Right kidney (tissue), 1 donor: Measurements from ENCODE around the gene GRIN1.

Experiments
- DNase-seq: peaks from one replicate; pipeline ENCODE4 v3.0.0-alpha.2; 2016

Gene GRIN1

DNA sequence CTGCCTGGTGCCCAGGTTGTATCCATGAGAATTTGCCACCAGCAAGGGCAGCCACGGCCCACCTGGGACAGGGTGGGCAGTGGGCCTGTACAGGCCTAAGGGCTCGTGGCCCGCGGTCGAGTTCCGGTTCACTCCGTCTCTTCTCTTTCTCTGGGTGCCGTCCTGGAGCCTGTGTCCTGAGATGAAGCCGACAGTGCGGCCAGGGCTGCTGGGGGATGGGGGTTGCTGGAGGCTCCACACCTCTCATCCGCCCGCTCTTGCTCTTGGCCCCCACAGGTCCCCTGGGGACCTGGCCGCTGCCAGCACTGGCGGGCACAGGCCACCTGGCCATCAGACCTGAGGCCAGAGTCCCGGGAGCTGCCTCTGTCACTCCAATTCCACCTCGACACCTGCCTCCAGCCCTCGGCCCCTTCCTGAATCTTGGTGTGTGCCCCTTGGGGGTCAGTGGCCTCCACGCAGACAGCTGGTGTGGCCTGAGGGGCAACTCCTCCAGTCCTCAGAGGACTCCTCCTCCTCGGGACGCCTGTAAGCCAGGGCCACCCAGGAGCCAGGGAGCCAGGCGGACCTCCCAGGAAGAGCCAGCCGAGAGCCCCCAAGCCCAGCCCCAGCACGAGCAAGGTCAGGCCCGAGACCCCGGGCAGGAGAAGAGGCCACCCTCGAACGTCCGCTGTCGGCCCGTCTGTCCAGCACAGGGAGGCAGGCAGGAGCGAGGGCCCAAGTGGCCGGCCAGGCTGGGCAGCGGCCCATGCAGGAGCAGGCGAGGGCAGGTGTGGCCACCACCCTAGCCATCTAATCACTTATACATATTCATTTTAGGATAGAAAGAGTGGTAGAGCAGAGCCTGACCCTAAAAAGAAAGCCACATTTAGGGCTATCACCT, 25.7 kb downstream of the GRIN1 start:
- no peak for DNase-seq

DNA sequence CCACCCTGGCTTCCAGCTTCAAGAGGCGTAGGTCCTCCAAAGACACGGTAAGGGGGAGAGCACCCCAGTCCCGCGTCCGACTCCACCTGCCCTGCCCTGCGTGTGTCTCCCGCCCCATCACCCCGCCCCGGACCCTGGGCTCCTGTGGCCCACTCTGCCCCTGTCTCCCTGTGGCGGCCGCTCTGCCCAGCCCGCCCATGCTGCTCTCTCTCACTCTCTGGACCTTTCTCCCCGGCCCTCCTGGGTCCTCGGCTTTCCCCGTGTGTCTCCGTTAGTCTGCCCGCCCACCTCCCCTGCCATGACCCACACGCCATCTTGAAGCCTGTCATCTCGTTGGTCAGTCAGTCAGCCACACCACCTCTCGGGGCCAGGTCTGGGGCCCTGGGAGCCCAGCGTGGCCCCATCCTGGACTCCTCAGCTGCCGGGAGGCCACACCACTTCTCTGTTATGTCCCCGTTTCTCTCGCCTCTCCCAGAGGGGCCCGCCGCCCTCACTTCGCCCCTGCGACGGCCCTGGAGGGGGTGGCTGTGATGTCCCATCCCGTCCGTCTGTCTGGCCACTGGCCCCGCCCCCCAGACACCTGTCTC, 26.4 kb downstream of the GRIN1 start:
- DNase-seq: no peak

DNA sequence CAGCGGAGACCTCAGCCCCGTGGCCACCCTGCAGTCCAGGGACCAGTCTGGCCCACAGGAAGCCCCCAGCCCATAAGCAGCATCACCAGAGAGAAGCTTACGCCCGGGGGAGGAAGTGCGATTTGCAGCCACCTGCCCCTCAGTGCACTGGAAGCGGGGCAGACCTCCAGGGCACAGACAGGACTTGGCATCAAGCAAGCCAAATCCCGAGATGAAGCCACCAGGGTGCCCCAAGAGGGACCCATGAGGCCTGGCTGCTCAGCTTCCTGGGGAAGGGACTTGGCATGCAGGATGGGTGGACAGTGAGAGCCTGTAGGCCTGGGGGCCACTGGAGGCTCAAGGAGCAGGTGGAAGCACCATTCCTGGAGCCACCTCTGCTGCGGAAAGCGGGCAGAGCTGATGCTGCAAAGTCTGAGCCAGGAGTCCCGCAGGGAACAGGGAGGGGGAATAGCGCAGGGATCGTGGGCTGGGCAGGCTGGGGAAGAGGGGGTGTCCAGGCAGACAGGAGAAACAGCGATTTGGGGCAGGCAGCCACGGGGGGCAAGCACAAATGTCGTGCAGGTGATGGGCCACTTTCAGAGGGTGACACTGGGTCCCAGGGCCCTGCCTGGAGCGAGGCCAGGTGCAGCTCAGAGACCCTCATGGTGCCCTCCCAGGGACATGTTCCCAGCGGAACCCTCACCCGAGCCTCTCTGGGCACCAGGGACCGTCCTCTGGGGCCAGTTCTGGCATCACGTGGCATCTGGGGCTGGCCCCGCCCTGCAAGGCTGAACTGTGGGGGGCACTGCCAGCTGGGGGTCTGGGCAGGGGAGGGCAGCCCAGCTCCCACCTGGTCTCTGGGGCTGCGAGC, 27.7 kb downstream of the GRIN1 start:
- DNase-seq: no peak

DNA sequence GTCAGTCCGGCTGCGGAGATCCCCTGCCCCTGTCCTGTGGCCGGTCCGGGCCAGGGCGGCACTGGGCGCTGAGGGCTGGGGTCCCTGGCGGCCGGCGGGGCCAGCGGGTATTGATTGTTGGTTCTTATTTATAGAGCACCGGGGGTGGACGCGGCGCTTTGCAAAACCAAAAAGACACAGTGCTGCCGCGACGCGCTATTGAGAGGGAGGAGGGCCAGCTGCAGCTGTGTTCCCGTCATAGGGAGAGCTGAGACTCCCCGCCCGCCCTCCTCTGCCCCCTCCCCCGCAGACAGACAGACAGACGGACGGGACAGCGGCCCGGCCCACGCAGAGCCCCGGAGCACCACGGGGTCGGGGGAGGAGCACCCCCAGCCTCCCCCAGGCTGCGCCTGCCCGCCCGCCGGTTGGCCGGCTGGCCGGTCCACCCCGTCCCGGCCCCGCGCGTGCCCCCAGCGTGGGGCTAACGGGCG, 28.4 kb downstream of the GRIN1 start:
- DNase-seq: no peak

DNA sequence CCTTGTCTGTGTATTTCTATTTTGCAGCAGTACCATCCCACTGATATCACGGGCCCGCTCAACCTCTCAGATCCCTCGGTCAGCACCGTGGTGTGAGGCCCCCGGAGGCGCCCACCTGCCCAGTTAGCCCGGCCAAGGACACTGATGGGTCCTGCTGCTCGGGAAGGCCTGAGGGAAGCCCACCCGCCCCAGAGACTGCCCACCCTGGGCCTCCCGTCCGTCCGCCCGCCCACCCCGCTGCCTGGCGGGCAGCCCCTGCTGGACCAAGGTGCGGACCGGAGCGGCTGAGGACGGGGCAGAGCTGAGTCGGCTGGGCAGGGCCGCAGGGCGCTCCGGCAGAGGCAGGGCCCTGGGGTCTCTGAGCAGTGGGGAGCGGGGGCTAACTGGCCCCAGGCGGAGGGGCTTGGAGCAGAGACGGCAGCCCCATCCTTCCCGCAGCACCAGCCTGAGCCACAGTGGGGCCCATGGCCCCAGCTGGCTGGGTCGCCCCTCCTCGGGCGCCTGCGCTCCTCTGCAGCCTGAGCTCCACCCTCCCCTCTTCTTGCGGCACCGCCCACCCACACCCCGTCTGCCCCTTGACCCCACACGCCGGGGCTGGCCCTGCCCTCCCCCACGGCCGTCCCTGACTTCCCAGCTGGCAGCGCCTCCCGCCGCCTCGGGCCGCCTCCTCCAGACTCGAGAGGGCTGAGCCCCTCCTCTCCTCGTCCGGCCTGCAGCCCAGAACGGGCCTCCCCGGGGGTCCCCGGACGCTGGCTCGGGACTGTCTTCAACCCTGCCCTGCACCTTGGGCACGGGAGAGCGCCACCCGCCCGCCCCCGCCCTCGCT, 29.0 kb downstream of the GRIN1 start:
- peak; percentile 47 for DNase-seq

DNA sequence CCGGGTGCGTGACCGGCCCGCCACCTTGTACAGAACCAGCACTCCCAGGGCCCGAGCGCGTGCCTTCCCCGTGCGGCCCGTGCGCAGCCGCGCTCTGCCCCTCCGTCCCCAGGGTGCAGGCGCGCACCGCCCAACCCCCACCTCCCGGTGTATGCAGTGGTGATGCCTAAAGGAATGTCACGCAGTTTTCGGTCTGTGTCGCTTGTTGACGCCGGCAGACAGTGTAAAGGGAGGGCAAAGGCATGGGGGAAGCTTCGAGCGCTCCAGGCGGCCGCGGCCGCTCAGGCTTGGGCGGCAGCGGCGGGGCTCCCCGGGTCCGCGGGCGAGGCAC, 29.6 kb downstream of the GRIN1 start:
- peak; percentile 50 for DNase-seq

DNA sequence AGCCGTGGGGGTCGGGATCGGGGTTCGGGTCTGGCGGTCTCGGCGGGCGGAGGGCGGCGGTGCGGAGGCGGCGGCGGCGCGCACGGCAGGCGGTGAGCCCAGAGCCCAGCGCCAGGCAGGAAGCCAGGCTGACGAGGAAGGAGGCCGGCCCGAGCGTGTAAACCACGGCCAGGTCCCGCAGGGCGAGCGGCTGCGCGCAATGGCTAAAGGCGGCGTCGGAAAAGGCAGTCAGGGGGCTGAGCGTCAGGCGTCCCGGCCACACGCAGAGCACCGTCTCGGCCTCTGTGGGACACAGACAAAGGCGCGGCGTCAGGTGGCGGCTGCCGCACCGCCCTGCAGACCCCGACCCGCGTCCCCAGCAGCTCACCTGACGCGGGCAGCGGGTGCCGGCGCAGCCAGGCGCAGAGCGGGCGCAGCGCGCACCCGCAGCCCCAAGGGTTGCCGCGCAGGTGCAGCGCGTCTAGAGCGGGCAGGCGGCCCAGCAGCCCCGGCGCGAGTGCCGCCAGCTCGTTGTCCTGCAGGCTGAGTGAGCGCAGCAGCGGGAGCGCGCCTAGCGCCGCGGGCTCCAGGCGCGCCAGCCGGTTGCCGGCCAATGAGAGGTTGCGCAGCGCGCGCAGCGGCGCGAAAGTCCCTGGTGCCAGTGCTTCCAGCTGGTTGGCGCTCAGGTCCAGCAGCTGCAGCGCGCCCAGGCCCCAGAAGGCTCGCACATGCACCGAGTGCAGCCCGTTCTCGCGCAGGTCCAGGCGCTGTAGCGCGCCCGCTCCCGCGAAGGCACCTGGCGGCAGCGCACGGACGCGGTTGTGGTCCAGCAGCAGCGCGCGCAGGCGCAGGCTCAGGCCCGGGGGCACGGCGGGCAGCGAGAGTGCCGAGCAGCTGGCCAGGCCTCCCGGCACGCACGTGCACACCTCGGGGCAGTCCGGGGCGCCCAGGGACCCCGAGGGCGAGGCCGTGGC, 30.2 kb downstream of the GRIN1 start:
- peak; percentile 78 for DNase-seq

DNA sequence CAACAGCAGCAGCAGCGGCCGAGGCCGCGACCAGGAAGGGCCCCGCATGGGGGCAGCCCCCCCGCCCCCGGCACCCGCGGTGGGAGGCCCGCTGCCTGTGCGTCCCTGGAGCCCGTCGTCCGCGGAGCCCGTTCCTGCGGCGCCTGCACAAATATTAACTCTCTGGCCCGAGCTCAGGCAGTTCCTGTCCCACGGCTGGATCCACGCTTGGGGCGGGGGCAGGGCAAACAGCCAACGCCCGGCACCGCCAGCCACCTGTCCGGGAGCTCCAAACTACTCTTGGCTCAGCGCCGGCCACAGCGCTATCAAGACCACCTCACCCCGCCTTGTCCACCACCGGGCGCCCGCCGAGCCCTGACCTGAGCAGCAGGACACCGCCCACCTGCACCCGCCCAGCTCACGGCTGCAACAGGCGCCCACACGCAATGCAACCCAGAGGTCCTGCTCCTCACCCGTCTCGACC, 31.0 kb downstream of the GRIN1 start, which contains the start of gene LRRC26:
Gene LRRC26 (minus strand): TSS at position 156 of the 463 bp plus-strand sequence. CDS start 108 bp downstream, at position 48.
- DNase-seq: no peak

DNA sequence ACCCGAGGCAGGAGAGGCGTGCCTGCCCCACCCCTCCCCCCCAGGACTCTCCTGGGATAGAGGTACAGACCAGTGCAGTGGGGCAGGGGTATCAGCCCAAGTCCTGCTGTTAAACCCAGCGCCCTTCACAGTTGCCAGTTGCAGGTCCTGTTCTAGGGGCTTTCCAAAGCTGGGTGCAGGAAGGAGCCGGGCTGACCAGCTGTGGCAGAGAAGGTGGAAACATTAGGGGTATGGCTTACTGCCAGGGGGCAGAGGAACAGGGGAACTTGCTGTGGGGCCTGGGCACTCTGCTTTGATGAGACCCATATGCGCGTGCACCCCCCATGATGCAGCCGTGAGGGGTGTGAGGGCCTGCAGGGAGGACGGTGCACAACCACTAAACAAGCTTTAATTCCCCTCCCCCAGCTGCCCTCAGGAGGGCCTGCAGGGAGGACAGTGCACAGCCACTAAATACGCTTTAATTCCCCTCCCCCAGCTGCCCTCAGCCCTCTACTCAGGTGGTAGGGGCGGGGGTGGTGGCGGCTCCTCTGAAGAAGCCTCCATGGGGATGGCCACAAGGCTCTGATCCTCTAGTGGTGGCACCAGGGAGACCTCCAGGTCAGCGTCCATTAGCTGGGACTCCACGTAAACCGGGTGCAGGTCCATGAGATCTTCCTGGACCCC, 31.7 kb downstream of the GRIN1 start:
- no peak for DNase-seq

DNA sequence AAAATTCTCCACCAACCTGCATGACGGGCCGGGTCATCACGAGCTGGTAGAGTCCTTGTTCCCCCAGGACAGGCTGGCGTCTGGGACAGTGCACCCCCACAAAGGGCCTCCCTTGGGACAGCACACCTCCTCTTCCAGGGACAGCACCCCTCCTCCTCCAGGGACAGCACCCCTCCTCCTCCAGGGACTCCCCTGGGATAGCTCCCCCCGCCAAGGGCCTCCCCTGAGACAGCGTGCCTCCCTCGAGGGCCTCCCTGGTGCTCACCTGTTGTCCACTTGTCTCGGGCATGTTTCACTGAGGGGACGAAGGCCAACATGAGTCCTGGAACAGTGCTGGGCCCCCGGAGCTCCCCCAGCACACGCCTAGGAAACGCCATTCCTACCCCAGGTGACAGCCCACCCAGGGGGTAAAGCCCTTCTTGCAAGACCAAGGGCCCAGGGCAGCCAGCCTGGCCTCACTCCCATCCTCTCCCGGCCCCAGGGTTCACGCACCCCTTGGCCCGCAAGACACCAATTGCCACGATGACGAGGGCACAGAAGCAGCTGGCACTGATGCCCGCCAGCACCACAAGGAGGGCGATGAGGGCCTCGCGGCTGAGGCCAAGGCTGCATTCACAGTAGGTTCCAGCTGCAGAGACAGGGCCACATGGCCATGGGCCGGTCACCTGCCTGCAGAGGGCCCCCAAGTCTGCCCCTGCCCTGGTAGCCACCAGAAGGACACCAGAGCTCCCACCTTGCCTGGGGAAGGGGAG, 32.4 kb downstream of the GRIN1 start:
- DNase-seq: no peak

DNA sequence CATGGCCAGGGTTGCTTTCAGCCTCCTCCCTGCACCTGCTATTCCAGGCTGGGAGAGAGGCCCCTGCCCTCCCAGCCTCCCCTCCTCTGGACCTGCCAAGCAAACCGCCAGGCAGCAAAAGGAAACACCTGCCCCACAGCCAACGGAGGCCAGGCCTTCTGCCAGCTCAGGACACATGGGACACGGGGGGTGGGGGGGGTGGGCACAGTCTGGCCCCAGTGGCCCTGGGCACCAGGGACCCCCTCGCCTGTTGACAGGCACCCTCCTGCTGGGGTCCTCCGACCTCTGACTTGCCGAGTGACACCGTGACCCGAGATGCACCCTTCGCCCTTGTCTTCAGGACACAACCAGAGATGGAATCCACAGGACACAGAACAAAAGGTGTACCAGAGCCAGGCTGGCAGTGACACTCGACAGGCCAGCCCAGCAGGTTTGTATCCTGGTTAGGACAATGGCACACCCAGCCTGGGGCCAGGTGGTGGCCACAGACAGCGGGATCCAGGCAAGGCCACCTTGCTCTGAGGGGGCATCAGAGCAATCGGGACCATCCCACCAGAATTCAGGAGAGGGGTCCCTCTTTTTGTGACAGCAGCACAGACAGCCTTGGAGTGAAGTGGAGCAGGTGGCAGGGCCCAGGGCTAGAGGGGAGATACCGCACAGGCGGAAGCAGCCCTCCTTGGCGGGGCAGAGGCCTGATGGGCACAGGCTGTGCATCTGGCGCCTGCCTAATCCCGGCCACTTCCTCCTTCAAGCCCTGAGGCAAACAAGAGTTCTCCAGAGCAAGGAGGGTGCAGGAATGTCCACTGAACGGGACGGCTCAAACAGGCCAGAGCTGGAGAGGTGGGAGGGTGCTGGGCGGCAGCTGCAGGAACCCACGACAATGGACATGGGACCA, 34.2 kb downstream of the GRIN1 start:
- no peak for DNase-seq

DNA sequence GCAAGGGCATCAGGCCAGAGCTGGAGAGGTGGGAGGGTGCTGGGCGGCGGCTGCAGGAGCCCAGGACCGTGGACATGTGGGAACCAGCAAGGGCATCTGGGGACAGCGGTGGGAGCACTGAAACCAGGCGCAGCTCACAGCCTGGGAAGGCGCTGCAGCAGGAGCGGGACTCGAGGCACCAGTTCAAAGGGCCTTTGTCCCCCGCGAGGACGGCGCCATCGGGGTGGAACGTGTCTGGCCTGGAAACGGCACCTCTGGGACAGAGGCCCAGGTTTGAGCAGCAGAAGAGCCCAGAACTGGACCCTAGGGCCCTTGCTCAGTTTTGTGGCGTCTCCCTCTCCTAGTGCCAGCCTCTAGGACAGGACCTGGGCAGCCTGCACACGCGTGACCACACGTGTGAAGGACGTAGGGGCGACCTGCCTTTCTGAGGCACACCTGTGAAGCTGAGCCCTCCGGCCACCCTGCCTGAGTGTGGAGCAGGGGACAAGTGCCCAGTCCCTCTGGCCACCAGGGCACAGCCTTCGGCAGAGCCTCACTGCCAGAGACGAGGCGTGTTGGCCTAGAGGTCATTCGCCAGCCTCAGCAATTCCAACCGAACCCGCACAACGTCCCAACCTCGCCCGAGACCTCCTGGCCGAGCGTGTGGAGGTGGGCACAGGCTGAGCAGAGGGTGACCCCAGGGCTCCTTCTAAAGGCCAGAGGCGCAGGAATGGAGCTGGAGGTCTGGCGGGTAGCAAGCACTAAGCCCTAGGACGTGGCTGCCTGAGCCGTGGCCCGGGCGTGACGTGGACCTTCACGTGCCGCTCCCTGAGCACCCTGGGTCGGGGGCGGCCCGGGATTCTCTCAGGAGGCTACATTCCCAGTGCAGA, 35.1 kb downstream of the GRIN1 start:
- DNase-seq: no peak

DNA sequence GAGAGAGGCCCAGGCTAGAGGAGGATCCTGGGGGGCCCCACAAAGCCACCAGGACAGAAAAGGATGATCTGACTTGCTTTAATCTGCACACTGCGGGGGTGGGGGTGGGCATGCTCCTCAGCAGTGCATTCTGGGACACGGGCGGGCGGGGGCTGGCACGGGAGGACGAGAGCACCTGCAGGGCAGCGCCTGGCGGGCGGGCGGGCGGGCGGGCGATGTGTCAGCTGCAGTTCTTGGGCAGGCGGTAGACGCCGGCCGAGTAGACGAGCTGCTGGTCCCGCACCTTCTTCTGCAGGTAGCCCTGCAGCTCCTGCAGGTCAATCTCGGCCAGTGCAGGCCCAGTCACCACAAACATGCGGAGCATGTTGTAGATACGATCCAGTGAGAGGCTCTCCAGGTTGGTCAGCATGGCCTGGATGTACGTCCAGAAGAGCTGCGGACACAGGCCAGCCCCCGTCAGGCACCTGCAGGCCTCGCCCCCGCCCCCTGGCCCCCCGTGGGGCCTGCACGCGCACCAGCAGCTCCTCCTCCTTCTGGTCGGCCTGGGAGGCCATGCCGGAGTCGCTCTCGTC, 35.9 kb downstream of the GRIN1 start:
- DNase-seq: no peak

DNA sequence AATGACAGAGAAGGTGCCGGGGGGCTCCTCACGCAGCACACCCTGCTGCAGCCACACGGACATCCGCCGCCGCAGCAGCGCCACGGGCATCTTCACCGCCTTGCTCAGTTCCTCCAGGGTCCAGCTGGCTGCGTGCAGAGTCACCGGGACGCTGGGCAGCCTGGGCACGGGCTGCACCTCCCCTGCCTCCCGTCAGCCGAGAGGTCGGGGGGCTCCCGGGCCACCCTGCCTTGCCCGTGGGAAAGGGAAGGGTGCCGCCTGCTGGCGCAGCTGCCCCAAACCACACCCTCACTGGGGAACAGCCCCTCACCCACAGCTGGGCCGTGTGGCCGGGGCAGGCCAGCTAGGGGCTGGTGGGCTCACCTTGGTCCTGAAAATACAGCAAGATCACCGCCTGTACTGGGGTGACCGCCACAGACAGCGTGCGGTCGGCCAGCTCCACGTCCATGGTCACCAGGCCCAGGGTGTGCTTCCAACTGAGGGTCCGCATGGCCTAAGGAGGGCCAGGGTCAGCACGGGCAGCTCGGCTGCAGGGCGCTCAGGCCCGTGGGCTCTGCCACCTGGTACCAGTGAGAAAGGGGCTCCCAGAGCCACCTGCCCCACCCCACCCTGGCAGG, 36.5 kb downstream of the GRIN1 start:
- no peak for DNase-seq

DNA sequence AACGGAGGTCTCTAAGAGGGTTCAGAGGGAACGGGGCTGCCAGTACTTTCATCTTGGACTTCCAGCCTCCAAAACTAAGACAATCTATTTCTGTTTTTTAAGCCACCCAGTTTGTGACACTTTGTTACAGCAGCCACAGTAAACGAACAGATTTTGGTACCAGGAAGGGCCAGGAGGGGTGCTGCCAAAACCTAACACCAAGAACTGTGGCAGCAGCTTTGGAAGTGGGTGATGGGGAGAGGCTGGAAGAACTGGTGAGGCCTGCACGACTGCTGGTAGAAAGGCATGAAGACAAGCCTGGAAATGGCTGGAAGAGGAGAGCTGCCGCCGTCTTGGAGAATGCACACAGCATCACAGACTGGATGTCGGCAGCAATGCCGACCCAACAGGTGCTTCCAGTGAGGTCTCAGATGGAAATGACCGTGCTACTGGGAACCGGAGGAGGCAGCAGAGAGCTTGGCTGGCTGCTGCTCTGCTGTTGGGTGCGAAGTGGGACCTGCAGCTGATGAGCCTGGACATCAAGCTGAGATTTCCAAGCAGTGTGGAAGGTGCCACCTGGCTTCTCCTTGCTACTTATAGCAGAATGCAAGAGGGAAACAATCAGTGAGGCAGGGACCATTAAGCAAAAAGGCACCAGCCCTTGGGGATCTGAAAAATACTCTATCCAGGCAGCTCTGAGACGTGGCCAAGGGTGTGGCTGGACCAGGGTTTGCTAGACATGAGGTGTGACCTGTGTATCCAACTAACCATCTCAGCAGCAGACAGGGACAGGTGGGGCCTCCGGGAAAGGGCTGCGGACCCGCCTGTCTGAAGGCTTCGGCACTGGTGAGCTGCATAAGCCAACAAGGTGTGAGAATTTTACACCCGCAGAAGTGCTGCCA, 37.6 kb downstream of the GRIN1 start:
- DNase-seq: no peak
